WTC11 (cell line): Measurements from ENCODE around the gene EPN1. TPM values are rescaled to one million over a fixed set of nuclear protein-coding genes. Genes with fewer than 3 reads are reported as not detected.

ENCODE experiments used
- ATAC-seq: fragments of 200-7000 bp; cut with Tn5 transposase; 2 replicates; pipeline ENCODE4 v1.10.0; 2021; ENCODE audit warnings: mild to moderate bottlenecking, moderate library complexity
- CTCF ChIA-PET: fragments of 300-600 bp; sonication (Branson Sonifier 250); formaldehyde crosslinking; loops from one replicate; lab custom pipeline; 2021; ENCODE audit warnings: antibody characterized with exemption; lab: Charles Lee
- POLR2A ChIA-PET: fragments of 350-600 bp; sonication (Branson Sonifier 250); formaldehyde crosslinking; loops from one replicate; lab custom pipeline; 2021; ENCODE audit warnings: antibody characterized with exemption; lab: Charles Lee
- DNase-seq: peaks from one replicate; pipeline ENCODE4 v3.0.0; 2021; ENCODE audit warnings: low spot score
- H3K27ac Mint-ChIP-seq: 2 replicates; pipeline ENCODE4 v1.8.0; 2021; ENCODE audit warnings: mixed read lengths
- H3K27me3 Mint-ChIP-seq: 2 replicates; pipeline ENCODE4 v1.8.0; 2021; ENCODE audit warnings: low read depth, mild to moderate bottlenecking, moderate library complexity, mixed read lengths
- H3K36me3 Mint-ChIP-seq: 2 replicates; pipeline ENCODE4 v1.8.0; 2021; ENCODE audit warnings: mixed read lengths
- H3K4me1 Mint-ChIP-seq: 2 replicates; pipeline ENCODE4 v1.8.0; 2022; ENCODE audit warnings: mixed read lengths
- H3K4me3 Mint-ChIP-seq: 2 replicates; pipeline ENCODE4 v1.8.0; 2021; ENCODE audit warnings: mild to moderate bottlenecking, moderate library complexity, mixed read lengths
- H3K9me3 Mint-ChIP-seq: 2 replicates; pipeline ENCODE4 v1.8.0; 2021; ENCODE audit warnings: mixed read lengths
- CBFB ChIP-seq: sonication (generic); formaldehyde crosslinking; IDR thresholded peaks from 2 replicates; pipeline ENCODE4 v1.8.1; 2022; ENCODE audit warnings: mild to moderate bottlenecking, low read depth, missing genetic modification reagents
- EMX1 ChIP-seq: fragments of 250-450 bp; sonication (Bioruptor Pico); IDR thresholded peaks from 2 replicates; pipeline ENCODE4 v1.8.0; 2021; ENCODE audit warnings: mild to moderate bottlenecking
- GRHL2 ChIP-seq: fragments of 250-450 bp; sonication (Bioruptor Pico); IDR thresholded peaks from 2 replicates; pipeline ENCODE4 v1.8.0; 2022; ENCODE audit warnings: mild to moderate bottlenecking, moderate library complexity; ENCODE audit not compliant: insufficient replicate concordance, severe bottlenecking
- HMGA2 ChIP-seq: fragments of 250-450 bp; sonication (Bioruptor Pico); IDR thresholded peaks from 2 replicates; pipeline ENCODE4 v1.4.0; 2021; ENCODE audit warnings: mild to moderate bottlenecking, moderate library complexity
- JUN ChIP-seq: sonication (generic); formaldehyde crosslinking; IDR thresholded peaks from 2 replicates; pipeline ENCODE4 v1.8.0; 2023; ENCODE audit warnings: mild to moderate bottlenecking, missing genetic modification reagents
- NFATC4 ChIP-seq: fragments of 250-450 bp; sonication (Bioruptor Pico); IDR thresholded peaks from 2 replicates; pipeline ENCODE4 v1.9.0; 2021; ENCODE audit warnings: mild to moderate bottlenecking
- TCF7 ChIP-seq: sonication (generic); formaldehyde crosslinking; IDR thresholded peaks from 2 replicates; pipeline ENCODE4 v1.8.0; 2022; ENCODE audit warnings: mild to moderate bottlenecking, low read depth, missing genetic modification reagents, moderate library complexity
- ZBTB21 ChIP-seq: sonication (generic); formaldehyde crosslinking; IDR thresholded peaks from 2 replicates; pipeline ENCODE4 v1.8.1; 2023; ENCODE audit warnings: mild to moderate bottlenecking, missing genetic modification reagents, borderline replicate concordance
- ZNF263 ChIP-seq: sonication (generic); formaldehyde crosslinking; IDR thresholded peaks from 2 replicates; pipeline ENCODE4 v1.8.1; 2022; ENCODE audit warnings: low read depth, mild to moderate bottlenecking, moderate library complexity, missing genetic modification reagents
- total RNA-seq: library from RNA; stranded (reverse); gene quantifications from 3 replicates; pipeline ENCODE4 v1.2.3, GENCODE V29; 2021
- TF ChIP-seq, protein P1 (sequence below): sonication (generic); formaldehyde crosslinking; IDR thresholded peaks from 2 replicates; pipeline ENCODE4 v1.8.1; 2023; ENCODE audit warnings: mild to moderate bottlenecking, missing genetic modification reagents, borderline replicate concordance
- TF ChIP-seq, protein P2 (sequence below): sonication (generic); formaldehyde crosslinking; IDR thresholded peaks from 2 replicates; pipeline ENCODE4 v1.8.1; 2023; ENCODE audit warnings: mild to moderate bottlenecking, moderate library complexity, missing genetic modification reagents
- TF ChIP-seq, protein P3 (sequence below): sonication (generic); formaldehyde crosslinking; IDR thresholded peaks from 2 replicates; pipeline ENCODE4 v1.8.1; 2023; ENCODE audit warnings: mild to moderate bottlenecking, missing genetic modification reagents
- TF ChIP-seq, protein P4 (sequence below): fragments of 250-450 bp; sonication (Bioruptor Pico); IDR thresholded peaks from 2 replicates; pipeline ENCODE4 v1.9.0; 2021; ENCODE audit warnings: mild to moderate bottlenecking, borderline replicate concordance

Gene EPN1
- total RNA-seq, 1 experiment from 2014 or later: 234 TPM

DNA sequence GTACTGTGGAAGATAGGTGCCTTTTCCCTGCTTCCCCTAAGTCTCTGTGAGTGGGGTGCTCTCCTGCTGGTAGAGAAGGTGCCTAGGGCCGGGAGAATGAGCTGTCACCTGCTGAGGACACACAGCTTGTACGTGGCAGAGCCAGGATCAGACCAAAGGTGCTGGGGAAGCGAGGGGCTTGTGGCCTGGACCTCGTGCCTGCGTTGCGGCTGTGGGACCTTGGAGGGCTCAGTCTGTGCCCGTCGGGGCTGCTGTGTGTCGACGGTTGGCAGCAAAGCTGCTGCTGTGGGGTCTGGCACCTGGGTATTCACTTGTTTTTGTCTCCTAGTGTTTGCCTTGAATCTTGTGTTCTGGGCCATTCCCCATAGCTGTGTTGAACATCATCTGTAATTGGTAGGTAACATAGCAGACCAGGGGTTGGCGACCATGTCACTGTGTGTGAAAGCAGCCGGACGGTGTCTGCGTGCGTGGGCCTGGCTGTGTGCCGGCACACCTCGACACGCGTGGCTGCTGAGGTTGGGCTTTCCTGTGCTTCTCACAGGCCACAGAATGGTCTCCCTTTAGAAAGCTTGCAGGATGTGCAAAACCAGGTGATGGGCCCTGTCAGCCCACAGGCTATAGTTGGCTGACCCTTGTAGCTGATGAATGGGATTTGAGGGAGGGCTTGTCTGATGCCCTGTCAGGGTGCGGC lies 11.0 kb upstream of the EPN1 start (continued):
- TF ChIP-seq, protein P1, sequence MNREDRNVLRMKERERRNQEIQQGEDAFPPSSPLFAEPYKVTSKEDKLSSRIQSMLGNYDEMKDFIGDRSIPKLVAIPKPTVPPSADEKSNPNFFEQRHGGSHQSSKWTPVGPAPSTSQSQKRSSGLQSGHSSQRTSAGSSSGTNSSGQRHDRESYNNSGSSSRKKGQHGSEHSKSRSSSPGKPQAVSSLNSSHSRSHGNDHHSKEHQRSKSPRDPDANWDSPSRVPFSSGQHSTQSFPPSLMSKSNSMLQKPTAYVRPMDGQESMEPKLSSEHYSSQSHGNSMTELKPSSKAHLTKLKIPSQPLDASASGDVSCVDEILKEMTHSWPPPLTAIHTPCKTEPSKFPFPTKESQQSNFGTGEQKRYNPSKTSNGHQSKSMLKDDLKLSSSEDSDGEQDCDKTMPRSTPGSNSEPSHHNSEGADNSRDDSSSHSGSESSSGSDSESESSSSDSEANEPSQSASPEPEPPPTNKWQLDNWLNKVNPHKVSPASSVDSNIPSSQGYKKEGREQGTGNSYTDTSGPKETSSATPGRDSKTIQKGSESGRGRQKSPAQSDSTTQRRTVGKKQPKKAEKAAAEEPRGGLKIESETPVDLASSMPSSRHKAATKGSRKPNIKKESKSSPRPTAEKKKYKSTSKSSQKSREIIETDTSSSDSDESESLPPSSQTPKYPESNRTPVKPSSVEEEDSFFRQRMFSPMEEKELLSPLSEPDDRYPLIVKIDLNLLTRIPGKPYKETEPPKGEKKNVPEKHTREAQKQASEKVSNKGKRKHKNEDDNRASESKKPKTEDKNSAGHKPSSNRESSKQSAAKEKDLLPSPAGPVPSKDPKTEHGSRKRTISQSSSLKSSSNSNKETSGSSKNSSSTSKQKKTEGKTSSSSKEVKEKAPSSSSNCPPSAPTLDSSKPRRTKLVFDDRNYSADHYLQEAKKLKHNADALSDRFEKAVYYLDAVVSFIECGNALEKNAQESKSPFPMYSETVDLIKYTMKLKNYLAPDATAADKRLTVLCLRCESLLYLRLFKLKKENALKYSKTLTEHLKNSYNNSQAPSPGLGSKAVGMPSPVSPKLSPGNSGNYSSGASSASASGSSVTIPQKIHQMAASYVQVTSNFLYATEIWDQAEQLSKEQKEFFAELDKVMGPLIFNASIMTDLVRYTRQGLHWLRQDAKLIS: no peak

DNA sequence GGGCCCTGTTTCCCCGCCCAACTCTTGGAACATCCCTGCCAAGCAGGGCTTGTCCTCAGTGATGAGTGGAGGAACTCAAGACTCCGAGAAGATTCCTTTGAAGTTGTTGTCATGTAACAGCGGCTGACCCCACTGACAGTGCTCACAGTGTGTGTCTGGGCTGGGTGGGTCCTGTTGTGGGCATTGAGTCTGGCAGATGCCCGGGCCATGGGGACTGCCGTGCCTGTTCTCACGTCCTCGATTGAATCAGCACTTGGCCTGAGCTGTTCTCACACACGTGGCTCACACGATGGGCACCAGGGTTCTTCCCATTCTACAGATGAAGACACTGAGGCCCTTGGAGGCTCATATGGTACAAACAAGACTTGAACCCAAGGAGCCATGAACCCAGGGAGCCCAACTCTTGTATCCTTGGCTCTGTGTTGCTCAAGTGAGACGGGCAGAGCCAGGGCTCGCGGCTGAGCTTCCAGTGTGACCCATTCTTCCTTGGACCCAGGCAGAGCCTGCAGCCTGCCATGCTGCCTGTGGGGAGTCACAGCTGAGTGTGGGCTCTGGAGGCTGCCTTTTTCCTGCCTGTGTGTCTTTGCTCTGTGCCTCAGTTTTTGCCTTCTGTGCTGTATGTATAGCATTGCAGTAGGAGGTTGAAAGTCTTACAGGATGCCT lies 8.6 kb upstream of the EPN1 start:
- H3K4me3 Mint-ChIP-seq: no peak overlapping the region
- ChIA-PET CTCF (interaction anchor here (0.6 to 1.0 kb wide), 2 partner anchors 12 kb away, joined by 3 to 4 read pairs; partner anchors contain the start of gene U2AF2), POLR2A (no interaction called here)
- peaks cover 64% of the 10 kb centered on the region for H3K36me3 Mint-ChIP-seq
- DNase-seq (no peak), ATAC-seq (no peak)
- H3K4me1 Mint-ChIP-seq: peaks cover 11% of the 10 kb centered on the region
- no peak for TF ChIP-seq ZNF263 (CRISPR knock-in tag)
- no peak for TF ChIP-seq GRHL2 (CRISPR knock-in tag)
- TF ChIP-seq, protein P2, sequence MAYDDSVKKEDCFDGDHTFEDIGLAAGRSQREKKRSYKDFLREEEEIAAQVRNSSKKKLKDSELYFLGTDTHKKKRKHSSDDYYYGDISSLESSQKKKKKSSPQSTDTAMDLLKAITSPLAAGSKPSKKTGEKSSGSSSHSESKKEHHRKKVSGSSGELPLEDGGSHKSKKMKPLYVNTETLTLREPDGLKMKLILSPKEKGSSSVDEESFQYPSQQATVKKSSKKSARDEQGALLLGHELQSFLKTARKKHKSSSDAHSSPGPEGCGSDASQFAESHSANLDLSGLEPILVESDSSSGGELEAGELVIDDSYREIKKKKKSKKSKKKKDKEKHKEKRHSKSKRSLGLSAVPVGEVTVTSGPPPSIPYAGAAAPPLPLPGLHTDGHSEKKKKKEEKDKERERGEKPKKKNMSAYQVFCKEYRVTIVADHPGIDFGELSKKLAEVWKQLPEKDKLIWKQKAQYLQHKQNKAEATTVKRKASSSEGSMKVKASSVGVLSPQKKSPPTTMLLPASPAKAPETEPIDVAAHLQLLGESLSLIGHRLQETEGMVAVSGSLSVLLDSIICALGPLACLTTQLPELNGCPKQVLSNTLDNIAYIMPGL: no peak
- TF ChIP-seq CBFB: no peak
- TF ChIP-seq TCF7 (CRISPR knock-in tag): no peak
- TF ChIP-seq, protein P3, sequence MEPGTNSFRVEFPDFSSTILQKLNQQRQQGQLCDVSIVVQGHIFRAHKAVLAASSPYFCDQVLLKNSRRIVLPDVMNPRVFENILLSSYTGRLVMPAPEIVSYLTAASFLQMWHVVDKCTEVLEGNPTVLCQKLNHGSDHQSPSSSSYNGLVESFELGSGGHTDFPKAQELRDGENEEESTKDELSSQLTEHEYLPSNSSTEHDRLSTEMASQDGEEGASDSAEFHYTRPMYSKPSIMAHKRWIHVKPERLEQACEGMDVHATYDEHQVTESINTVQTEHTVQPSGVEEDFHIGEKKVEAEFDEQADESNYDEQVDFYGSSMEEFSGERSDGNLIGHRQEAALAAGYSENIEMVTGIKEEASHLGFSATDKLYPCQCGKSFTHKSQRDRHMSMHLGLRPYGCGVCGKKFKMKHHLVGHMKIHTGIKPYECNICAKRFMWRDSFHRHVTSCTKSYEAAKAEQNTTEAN (CRISPR knock-in tag): no peak
- TF ChIP-seq HMGA2 (CRISPR knock-in tag): no peak
- no peaks in the 10 kb centered on the region; the same call in 1 of the 2 replicates for H3K27me3 Mint-ChIP-seq
- no peaks in the 10 kb centered on the region for H3K9me3 Mint-ChIP-seq
- H3K27ac Mint-ChIP-seq: no peak overlapping the region

DNA sequence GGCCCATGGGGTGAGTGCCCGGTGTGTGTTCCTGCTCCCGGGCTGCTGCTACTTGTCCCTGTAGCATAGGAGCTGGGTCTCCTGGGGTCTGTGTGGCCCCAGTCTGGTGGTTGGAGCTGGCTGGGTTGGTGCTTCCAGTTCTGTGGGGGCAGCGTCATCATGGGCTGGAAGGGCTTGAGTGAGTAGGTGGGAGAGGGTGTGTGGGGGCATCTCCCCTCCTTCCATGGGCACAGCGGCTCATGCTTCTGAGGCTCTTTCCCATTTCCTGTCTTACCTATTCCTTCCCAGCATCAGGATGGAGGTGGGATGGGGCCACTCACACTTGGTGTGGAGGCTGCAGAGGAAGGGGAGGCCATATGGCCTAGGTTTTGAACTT lies 8.0 kb upstream of the EPN1 start:
- ChIA-PET CTCF (interaction anchor here (0.6 kb wide), 1 partner anchor 12 kb away, joined by 4 read pairs; the partner anchor contains the start of gene U2AF2), POLR2A (no interaction called here)
- no peak overlapping the region for H3K4me3 Mint-ChIP-seq
- TF ChIP-seq JUN: no peak
- TF ChIP-seq, protein P4, sequence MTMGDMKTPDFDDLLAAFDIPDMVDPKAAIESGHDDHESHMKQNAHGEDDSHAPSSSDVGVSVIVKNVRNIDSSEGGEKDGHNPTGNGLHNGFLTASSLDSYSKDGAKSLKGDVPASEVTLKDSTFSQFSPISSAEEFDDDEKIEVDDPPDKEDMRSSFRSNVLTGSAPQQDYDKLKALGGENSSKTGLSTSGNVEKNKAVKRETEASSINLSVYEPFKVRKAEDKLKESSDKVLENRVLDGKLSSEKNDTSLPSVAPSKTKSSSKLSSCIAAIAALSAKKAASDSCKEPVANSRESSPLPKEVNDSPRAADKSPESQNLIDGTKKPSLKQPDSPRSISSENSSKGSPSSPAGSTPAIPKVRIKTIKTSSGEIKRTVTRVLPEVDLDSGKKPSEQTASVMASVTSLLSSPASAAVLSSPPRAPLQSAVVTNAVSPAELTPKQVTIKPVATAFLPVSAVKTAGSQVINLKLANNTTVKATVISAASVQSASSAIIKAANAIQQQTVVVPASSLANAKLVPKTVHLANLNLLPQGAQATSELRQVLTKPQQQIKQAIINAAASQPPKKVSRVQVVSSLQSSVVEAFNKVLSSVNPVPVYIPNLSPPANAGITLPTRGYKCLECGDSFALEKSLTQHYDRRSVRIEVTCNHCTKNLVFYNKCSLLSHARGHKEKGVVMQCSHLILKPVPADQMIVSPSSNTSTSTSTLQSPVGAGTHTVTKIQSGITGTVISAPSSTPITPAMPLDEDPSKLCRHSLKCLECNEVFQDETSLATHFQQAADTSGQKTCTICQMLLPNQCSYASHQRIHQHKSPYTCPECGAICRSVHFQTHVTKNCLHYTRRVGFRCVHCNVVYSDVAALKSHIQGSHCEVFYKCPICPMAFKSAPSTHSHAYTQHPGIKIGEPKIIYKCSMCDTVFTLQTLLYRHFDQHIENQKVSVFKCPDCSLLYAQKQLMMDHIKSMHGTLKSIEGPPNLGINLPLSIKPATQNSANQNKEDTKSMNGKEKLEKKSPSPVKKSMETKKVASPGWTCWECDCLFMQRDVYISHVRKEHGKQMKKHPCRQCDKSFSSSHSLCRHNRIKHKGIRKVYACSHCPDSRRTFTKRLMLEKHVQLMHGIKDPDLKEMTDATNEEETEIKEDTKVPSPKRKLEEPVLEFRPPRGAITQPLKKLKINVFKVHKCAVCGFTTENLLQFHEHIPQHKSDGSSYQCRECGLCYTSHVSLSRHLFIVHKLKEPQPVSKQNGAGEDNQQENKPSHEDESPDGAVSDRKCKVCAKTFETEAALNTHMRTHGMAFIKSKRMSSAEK (CRISPR knock-in tag): no peak
- TF ChIP-seq NFATC4 (CRISPR knock-in tag): no peak
- TF ChIP-seq ZBTB21 (CRISPR knock-in tag): no peak
- TF ChIP-seq EMX1 (CRISPR knock-in tag): no peak
- no peaks in the 10 kb centered on the region; the same call in 1 of the 2 replicates for H3K27me3 Mint-ChIP-seq
- ATAC-seq: no peak
- H3K27ac Mint-ChIP-seq: no peak overlapping the region
- H3K36me3 Mint-ChIP-seq: peaks cover 62% of the 10 kb centered on the region
- no peak for DNase-seq
- peaks cover 15% of the 10 kb centered on the region for H3K4me1 Mint-ChIP-seq
- H3K9me3 Mint-ChIP-seq: no peaks in the 10 kb centered on the region
